Measurements from ENCODE around the gene KAT8.

GRCh38 chr16:31142109-31143010 lies 24.9 kb downstream of the KAT8 start:
- TF ChIP-seq ZNF274 (IDR thresholded peaks at IDR 0.05; ENCODE audit: low read depth, low read length) (no peak), YY1 (IDR thresholded peaks at IDR 0.05; ENCODE audit: insufficient read depth, insufficient read length) (no peak), SUZ12 (IDR thresholded peaks at IDR 0.05; ENCODE audit: extremely low read depth, insufficient read depth, insufficient read length) (no peak)

All from NT2/D1 (cell line).